ENCODE results near the gene AKR1B15. TPM values are rescaled to one million over a fixed set of nuclear protein-coding genes. Genes with fewer than 3 reads are reported as not detected.

The AKR1B15 gene
- total and polyA plus RNA-seq, 2 of the 4 experiments (the other 2 are of a cell fraction) = not detected

GRCh38 chr7:134552105-134552504, 3.2 kb downstream of the AKR1B15 start:
- H3K4ac ChIP-seq (ENCODE audit: low read depth, low read length) = no peak overlapping the region
- DNase-seq = peak; percentile 20
- no peak overlapping the region for H4K91ac ChIP-seq (ENCODE audit: insufficient read depth, low read depth, low read length)
- H3K18ac ChIP-seq (ENCODE audit: low read depth, low read length) = no peak overlapping the region
- ChIA-PET POLR2A (ENCODE audit: unreplicated experiment) (no interaction called here), CTCF (interaction anchor here (0.8 to 1.9 kb wide), 3 partner anchors 22 to 119 kb away, joined by 3 to 5 read pairs (median 4); no protein-coding TSS in a partner anchor)
- in situ Hi-C loops (cut with MboI; ENCODE audit: low sequenced_read_pairs) (no loop called here), intact Hi-C loops (cut with micrococcal nuclease) (no loop called here), dilution Hi-C loops (cut with HindIII; ENCODE audit: low sequenced_read_pairs, unreplicated experiment) (no loop called here)
- peaks cover 35% of the 10 kb centered on the region for H3K27me3 ChIP-seq (ENCODE audit: control insufficient read depth, insufficient read depth, low read length)
- H3K9me3 ChIP-seq (ENCODE audit: control insufficient read depth, insufficient read depth, low read length) = no peaks in the 10 kb centered on the region
- 0 out of 2 replicates have a peak overlapping the region, but pooled peaks have one; percentile 24 for H2AK5ac ChIP-seq (ENCODE audit: low read depth, low read length)
- H3K9me1 ChIP-seq (ENCODE audit: insufficient read depth, low read length) = no peaks in the 10 kb centered on the region
- no peak overlapping the region for H4K5ac ChIP-seq (ENCODE audit: low read depth, low read length)
- no peak overlapping the region for H3K4me2 ChIP-seq (ENCODE audit: low read depth, low read length)
- no peaks in the 10 kb centered on the region for H3K4me1 ChIP-seq (ENCODE audit: control insufficient read depth, insufficient read depth, low read length)
- BruUV-seq (replicated peaks) = no TSS peak
- H3K36me3 ChIP-seq (ENCODE audit: control insufficient read depth, insufficient read depth, low read length) = no peaks in the 10 kb centered on the region
- no peak overlapping the region for H3K14ac ChIP-seq (replicated peaks; ENCODE audit: low read depth, low read length)
- H3K79me1 ChIP-seq (ENCODE audit: low read depth in 1 of 2, low read length in 2 of 2) = no peaks in the 10 kb centered on the region
- no peak overlapping the region for H3K4me3 ChIP-seq (ENCODE audit: insufficient read depth, low read depth, low read length)
- TF ChIP-seq BHLHE40 (IDR thresholded peaks at IDR 0.05; ENCODE audit: low read depth, low read length) (no peak), CTCF (conservative IDR thresholded peaks at IDR 0.05; ENCODE audit: low read depth, low read length) (peak; percentile 28; the same call in 1 of the 2 replicates), MXI1 (IDR thresholded peaks at IDR 0.05; ENCODE audit: borderline replicate concordance, low read depth, low read length) (no peak), RAD21 (IDR thresholded peaks at IDR 0.05; ENCODE audit: low read length) (peak; percentile 22; the same call in 1 of the 2 replicates), SMC3 (IDR thresholded peaks at IDR 0.05; ENCODE audit: low read depth, low read length) (no peak)
- H2BK20ac ChIP-seq (ENCODE audit: low read depth, low read length) = no peak overlapping the region
- H3K27ac ChIP-seq (ENCODE audit: insufficient read depth, low read length) = no peak overlapping the region
- H2AK9ac ChIP-seq (replicated peaks; ENCODE audit: low read depth, low read length, poor library complexity) = no peak overlapping the region
- H3K9ac ChIP-seq (ENCODE audit: low read depth, low read length) = no peak overlapping the region
- WGBS, 2 experiments (ENCODE audit: extremely low coverage in 2 of 2, insufficient read length in 1 of 2) = 80% methylated on average over 4 of the region's 7 CpGs; no CpG with 5 or more reads in 1 of the 2 experiments
- no peak overlapping the region for H2AFZ ChIP-seq (replicated peaks; ENCODE audit: low read length, poor library complexity)
- no peak overlapping the region for H3K23ac ChIP-seq (ENCODE audit: low read depth, low read length)
- H2BK5ac ChIP-seq (ENCODE audit: low read depth, low read length, poor library complexity, severe bottlenecking) = no peak overlapping the region
- H4K8ac ChIP-seq (ENCODE audit: low read depth in 2 of 2, low read length in 2 of 2) = no peak overlapping the region
- no peak overlapping the region for H2BK120ac ChIP-seq (ENCODE audit: low read depth, low read length)
- no peaks in the 10 kb centered on the region for H4K20me1 ChIP-seq (ENCODE audit: insufficient read depth, low read length)
- no peak for ATAC-seq (ENCODE audit: low read depth)
- H3K56ac ChIP-seq (ENCODE audit: extremely low read depth, insufficient read depth, low read length) = no peak overlapping the region
- H2BK15ac ChIP-seq (ENCODE audit: low read depth, low read length) = no peak overlapping the region
